ENCODE results near the gene HTR6.

Gene HTR6

GRCh38 chr1:19715334-19716203 is 50.9 kb downstream of the HTR6 start:
- FAIRE-seq (peak; percentile 71), DNase-seq (ENCODE audit: low spot score) (peak; percentile 82)

GRCh38 chr1:19717467-19717866 is 52.8 kb downstream of the HTR6 start:
- DNase-seq (ENCODE audit: low spot score) = no peak

DNA sequence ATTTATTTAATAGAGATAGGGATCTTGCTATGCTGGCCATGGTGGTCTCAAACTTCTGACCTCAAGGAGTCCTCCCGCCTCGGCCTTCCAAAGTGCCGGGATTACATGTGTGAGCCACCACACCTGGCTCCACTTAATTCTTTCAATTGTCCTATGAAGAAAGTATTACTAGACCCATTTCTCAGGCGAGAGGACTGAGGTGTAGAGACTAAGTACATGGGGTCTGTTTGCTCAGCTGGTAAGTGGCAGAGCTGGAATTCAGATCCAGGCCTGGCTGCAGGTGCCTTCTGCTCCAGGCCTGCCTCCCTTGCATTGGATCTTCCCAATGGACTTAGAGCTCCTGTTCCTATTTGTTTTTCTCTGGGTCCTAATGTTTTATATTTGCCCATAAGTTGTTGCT is 55.5 kb downstream of the HTR6 start:
- no peak for FAIRE-seq

More at GRCh38 chr1:19717467-19717866, 52.8 kb downstream of the HTR6 start:
- no peak for FAIRE-seq

GRCh38 chr1:19720973-19721372 is 56.3 kb downstream of the HTR6 start:
- DNase-seq (ENCODE audit: low spot score) (no peak), FAIRE-seq (no peak)

More for the DNA sequence above, 55.5 kb downstream of the HTR6 start:
- DNase-seq (ENCODE audit: low spot score) = no peak

GRCh38 chr1:19723874-19724273 is 59.2 kb downstream of the HTR6 start:
- no peak for FAIRE-seq
- no peak for DNase-seq (ENCODE audit: low spot score)

DNA sequence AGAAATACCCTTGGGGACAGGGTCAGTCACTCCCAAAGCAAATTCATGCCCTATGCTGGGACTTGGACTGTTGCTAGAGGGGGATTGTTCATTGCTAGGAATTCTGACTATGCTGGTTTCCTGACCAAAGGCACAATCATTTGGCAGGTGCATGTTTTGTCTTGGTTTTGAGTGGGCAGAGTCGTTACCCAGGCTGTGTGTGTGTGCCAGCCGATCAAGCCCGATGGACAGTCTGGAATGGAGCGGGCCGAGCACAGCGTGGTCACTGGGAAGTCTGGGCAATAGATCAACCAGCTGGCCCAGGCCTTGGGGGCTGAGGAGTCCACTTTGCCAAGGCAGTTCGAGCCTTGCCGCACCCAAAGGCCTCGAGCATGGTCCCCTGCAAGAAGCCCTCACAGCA is 60.9 kb downstream of the HTR6 start:
- FAIRE-seq (no peak), DNase-seq (ENCODE audit: low spot score) (no peak)

- no peak for FAIRE-seq
- DNase-seq (ENCODE audit: low spot score) = no peak
Observed at GRCh38 chr1:19728413-19729145, 63.9 kb downstream of the HTR6 start.

- FAIRE-seq (no peak), DNase-seq (ENCODE audit: low spot score) (no peak)
Observed at GRCh38 chr1:19730232-19730631, 65.6 kb downstream of the HTR6 start.
